A549 (cell line): ENCODE results near the gene VCX3B. TPM values are rescaled to one million over a fixed set of nuclear protein-coding genes. Genes with fewer than 3 reads are reported as not detected.
"Not testable (repeated sequence)": the region's sequence is repeated elsewhere in the genome, so short reads cannot be mapped to it uniquely, and the experiment has no call there.

Experiments
- ATAC-seq, 2 experiments: fragments of 200-7000 bp in 1 of 2; fragments of >200 bp in 1 of 2; cut with Nextera tagmentation in 1 of 2; cut with Tn5 transposase in 1 of 2; 3 replicates each; pipeline versions ENCODE4 v1.8.0 to v1.9.1; 2018 to 2020; ENCODE audit warnings: mild to moderate bottlenecking in 1 of 2, moderate library complexity in 1 of 2
- CTCF ChIA-PET: fragments of 300-600 bp; sonication (Branson Sonifier 250); formaldehyde crosslinking; extraction: SDS; loops from one replicate; lab custom pipeline; 2021; ENCODE audit warnings: antibody characterized with exemption, inconsistent platforms; lab: Yijun Ruan, JAX
- POLR2A ChIA-PET: fragments of 350-600 bp; formaldehyde crosslinking; extraction: SDS; loops from one replicate; lab custom pipeline; 2021; ENCODE audit warnings: antibody characterized with exemption, inconsistent platforms; lab: Yijun Ruan, JAX
- DNase-seq, 2 experiments: peaks; one replicate each; pipeline versions ENCODE4 v3.0.0 to v3.0.0-alpha.2; 2011 to 2016; ENCODE audit warnings: low read depth in 1 of 2, low spot score in 1 of 2
- FAIRE-seq: peaks from 2 replicates; lab custom pipeline; 2011; peaks lifted over from hg19 to GRCh38; lab: Jason Lieb, UNC
- H3K27ac ChIP-seq, 2 experiments: fragments of >200 bp; sonication (Bioruptor Twin); formaldehyde crosslinking; 3 replicates each; pipeline ENCODE4 v1.5.1; 2016 to 2017
- H3K4me1 ChIP-seq: fragments of >200 bp; sonication (Bioruptor Twin); formaldehyde crosslinking; 3 replicates; pipeline ENCODE4 v1.6.1; 2016
- H3K4me2 ChIP-seq: fragments of >200 bp; sonication (Bioruptor Twin); formaldehyde crosslinking; 3 replicates; pipeline ENCODE4 v1.6.1; 2016
- H3K4me3 ChIP-seq: fragments of >200 bp; sonication (Bioruptor Twin); formaldehyde crosslinking; 3 replicates; pipeline ENCODE4 v1.5.1; 2016
- H3K9me3 ChIP-seq: fragments of >200 bp; sonication (Bioruptor Twin); formaldehyde crosslinking; 3 replicates; pipeline ENCODE4 v1.6.1; 2016
- ATOH8 ChIP-seq: fragments of 250-450 bp; sonication (Bioruptor Pico); IDR thresholded peaks from 2 replicates; pipeline ENCODE4 v1.5.0; 2020; ENCODE audit warnings: low read depth, mild to moderate bottlenecking, moderate library complexity
- BCL3 ChIP-seq: fragments of >200 bp; sonication (Bioruptor Twin); formaldehyde crosslinking; IDR thresholded peaks from 3 replicates; pipeline ENCODE4 v1.6.1; 2016
- HMGXB4 ChIP-seq: fragments of 250-450 bp; sonication (Bioruptor Pico); IDR thresholded peaks from 2 replicates; pipeline ENCODE4 v1.5.0; 2021; ENCODE audit warnings: mild to moderate bottlenecking, moderate library complexity, borderline replicate concordance
- KDM1A ChIP-seq: fragments of 200-600 bp; sonication (generic); IDR thresholded peaks from 2 replicates; pipeline ENCODE4 v1.6.1; 2016; ENCODE audit warnings: low read depth, mild to moderate bottlenecking
- MAFK ChIP-seq: fragments of 450-650 bp; IDR thresholded peaks from 2 replicates; pipeline ENCODE4 v1.6.1; 2014; ENCODE audit not compliant: partially characterized antibody
- MAX ChIP-seq: IDR thresholded peaks from 2 replicates; pipeline ENCODE4 v1.6.1; 2012
- MAZ ChIP-seq: fragments of 150-350 bp; IDR thresholded peaks from 2 replicates; pipeline ENCODE4 v1.6.1; 2014; ENCODE audit warnings: antibody characterized with exemption, low read depth, low read length, borderline replicate concordance
- MYC ChIP-seq: IDR thresholded peaks from 2 replicates; pipeline ENCODE4 v1.6.1; 2012; ENCODE audit warnings: mild to moderate bottlenecking, inconsistent platforms, low read length, improper control_type of control experiment, borderline replicate concordance
- PHF8 ChIP-seq: fragments of 200-600 bp; sonication (generic); IDR thresholded peaks from 2 replicates; pipeline ENCODE4 v1.6.1; 2016; ENCODE audit warnings: low read depth, mild to moderate bottlenecking, antibody characterized with exemption, moderate library complexity, borderline replicate concordance
- RARB ChIP-seq: fragments of 250-450 bp; sonication (Bioruptor Pico); IDR thresholded peaks from 2 replicates; pipeline ENCODE4 v1.8.0; 2021; ENCODE audit warnings: mild to moderate bottlenecking, moderate library complexity
- RCOR1 ChIP-seq: fragments of 150-350 bp; IDR thresholded peaks from 2 replicates; pipeline ENCODE4 v1.6.1; 2014; ENCODE audit warnings: antibody characterized with exemption, low read length, low read depth
- REST ChIP-seq: fragments of 200-600 bp; sonication (generic); IDR thresholded peaks from 2 replicates; pipeline ENCODE4 v1.6.1; 2016; ENCODE audit warnings: antibody characterized with exemption, mild to moderate bottlenecking, moderate library complexity
- ZSCAN20 ChIP-seq: fragments of 250-450 bp; sonication (Bioruptor Pico); IDR thresholded peaks from 2 replicates; pipeline ENCODE4 v1.8.0; 2022; ENCODE audit warnings: mild to moderate bottlenecking, moderate library complexity
- WGBS: methylation state at CpG from one replicate; pipeline ENCODE4 v1.1.6; 2017; ENCODE audit errors: missing lambda C conversion rate; 5-methylcytosine and 5-hydroxymethylcytosine counted together
- polyA plus RNA-seq, 4 experiments: library from polyadenylated mRNA; depleted of rRNA in 3 of 4; stranded (reverse); fragments of >200 nt; fragmentation: RNase III in 1 of 4; extraction: RNeasy Plus Mini Kit Qiagen cat#74134 plus additional on column Dnase treatment in 1 of 4; gene quantifications; 2 replicates in 3 of 4; 3 replicates in 1 of 4; pipeline ENCODE4 v1.2.3, GENCODE V29; 2011 to 2017

The VCX3B gene
- polyA plus RNA-seq, 2 of the 4 experiments (the other 2 are of a cell fraction) = not detected

GRCh38 chrX:8432396-8432795 lies 32.2 kb upstream of the VCX3B start (continued):
- TF ChIP-seq ATOH8 = no peak
- no peak for TF ChIP-seq PHF8

GRCh38 chrX:8433109-8434062 lies 31.2 kb upstream of the VCX3B start:
- Histone ChIP-seq H3K27ac (no peak overlapping the region), H3K9me3 (no peaks in the 10 kb centered on the region), H3K4me2 (no peak overlapping the region), H3K4me3 (no peak overlapping the region), H3K4me1 (no peaks in the 10 kb centered on the region)
- ATAC-seq (no peak), FAIRE-seq (no peak), DNase-seq (no peak)
- ChIA-PET CTCF (no interaction called here), POLR2A (no interaction called here)
- TF ChIP-seq MAZ = no peak
- no peak for TF ChIP-seq ZSCAN20
- no peak for TF ChIP-seq REST
- TF ChIP-seq KDM1A = no peak
- no peak for TF ChIP-seq RCOR1
- TF ChIP-seq BCL3 = no peak
- 0% methylated on average over 3 of the region's 3 CpGs for WGBS

GRCh38 chrX:8447368-8447767 lies 17.3 kb upstream of the VCX3B start:
- DNase-seq = no peak
- no peak for FAIRE-seq
- Histone ChIP-seq H3K4me1 (no peaks in the 10 kb centered on the region), H3K4me2 (no peak overlapping the region), H3K27ac (no peak overlapping the region), H3K9me3 (no peaks in the 10 kb centered on the region), H3K4me3 (no peak overlapping the region)
- ChIA-PET POLR2A (no interaction called here), CTCF (no interaction called here)
- no peak for ATAC-seq
- 3% methylated on average over 5 of the region's 5 CpGs for WGBS
- TF ChIP-seq MAFK (no peak), RARB (CRISPR knock-in tag) (no peak), HMGXB4 (CRISPR knock-in tag) (no peak), MYC (no peak), ZSCAN20 (no peak), KDM1A (no peak), MAX (no peak), RCOR1 (no peak)

GRCh38 chrX:8452343-8452742 lies 12.3 kb upstream of the VCX3B start:
- H3K9me3 ChIP-seq, CTCF ChIA-PET, H3K4me2 ChIP-seq, FAIRE-seq, H3K4me1 ChIP-seq, H3K4me3 ChIP-seq, POLR2A ChIA-PET, H3K27ac ChIP-seq, DNase-seq, ATAC-seq: not testable (repeated sequence)
- WGBS = 71% methylated on average over 2 of the region's 21 CpGs
